ENCODE measurements around the gene SCN8A. TPM values are rescaled to one million over a fixed set of nuclear protein-coding genes. Genes with fewer than 3 reads are reported as not detected.

SCN8A gene
- total RNA-seq, 1 donor: 0.21 TPM

DNA sequence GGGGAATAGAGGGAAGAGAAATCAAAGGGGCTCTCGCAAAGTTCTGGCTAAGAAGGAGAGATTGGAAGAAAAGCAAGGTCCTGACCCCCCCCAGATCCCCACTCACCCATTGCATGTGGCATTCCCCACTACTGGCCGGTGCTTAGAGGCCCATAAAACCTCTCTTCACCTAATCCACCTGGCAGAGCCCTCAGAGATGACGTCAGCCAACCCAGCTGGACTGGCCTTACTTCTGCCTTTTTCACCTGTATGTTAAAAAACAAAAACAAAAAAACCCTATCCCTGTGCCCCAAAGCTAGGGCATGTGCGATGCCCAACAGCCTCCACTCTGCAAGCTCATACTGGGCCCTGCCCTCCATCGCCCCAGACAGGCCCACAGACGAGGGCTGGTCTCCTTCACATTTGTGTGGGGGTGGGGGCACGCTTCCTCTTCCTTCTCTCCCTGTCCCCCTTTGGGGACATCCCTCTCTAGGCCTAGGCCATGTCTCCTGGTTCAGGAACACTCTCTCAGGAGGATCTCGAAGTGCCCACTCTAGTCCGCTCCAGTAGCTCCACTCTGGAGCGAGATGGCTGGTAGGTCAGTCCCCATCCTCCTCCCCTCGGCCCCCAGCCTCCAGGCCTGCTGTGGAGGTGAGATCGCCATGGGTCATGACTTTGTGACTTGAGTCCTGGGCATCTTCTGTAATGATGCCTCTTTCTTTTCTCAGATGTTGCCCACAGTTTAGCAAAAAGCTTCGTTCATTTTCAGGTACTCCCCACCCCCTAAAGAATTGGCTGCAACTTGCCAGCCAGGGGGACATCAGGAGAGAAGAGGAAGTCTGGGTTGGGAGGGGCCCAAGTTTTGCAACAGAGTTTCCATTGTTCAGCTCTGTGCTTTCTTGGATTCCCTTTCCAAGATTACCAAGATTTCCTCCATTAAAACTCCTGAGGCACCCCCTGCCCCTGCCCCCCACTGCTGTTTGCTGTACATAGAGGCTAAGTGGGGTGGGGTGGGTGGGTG is 220.5 kb downstream of the SCN8A start:
- H3K4me3 ChIP-seq (ENCODE audit: low read length): no peak overlapping the region
- H3K9me3 ChIP-seq (ENCODE audit: low read depth, low read length): no peaks in the 10 kb centered on the region
- H3K4me1 ChIP-seq (ENCODE audit: insufficient read depth, low read length): peaks cover 21% of the 10 kb centered on the region
- H3K27me3 ChIP-seq (ENCODE audit: insufficient read depth, low read length): peaks cover 5% of the 10 kb centered on the region

DNA sequence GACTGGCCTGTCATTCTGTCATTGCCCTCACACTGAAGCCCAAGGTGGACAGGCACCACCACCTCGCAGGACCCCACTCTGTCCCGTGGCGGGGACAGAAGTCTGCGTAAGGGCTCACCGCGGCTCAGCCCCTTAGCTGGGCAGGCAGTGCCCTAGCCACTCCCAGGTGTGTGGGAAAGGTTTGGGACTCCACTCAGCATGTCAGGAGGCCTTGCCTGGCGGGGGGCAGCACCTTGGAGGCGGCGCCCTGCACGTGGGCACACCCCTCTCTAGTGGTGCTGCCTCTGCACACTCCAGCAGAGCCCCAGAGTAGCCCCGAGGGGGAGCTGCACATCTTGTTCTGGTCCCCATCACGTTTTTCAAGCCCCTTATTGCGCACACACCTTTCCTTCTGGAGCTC is 221.8 kb downstream of the SCN8A start:
- Histone ChIP-seq H3K9me3 (ENCODE audit: low read depth, low read length) (no peaks in the 10 kb centered on the region), H3K4me3 (ENCODE audit: low read length) (no peak overlapping the region), H3K27me3 (ENCODE audit: insufficient read depth, low read length) (peaks cover 5% of the 10 kb centered on the region), H3K4me1 (ENCODE audit: insufficient read depth, low read length) (peaks cover 21% of the 10 kb centered on the region)

- Histone ChIP-seq H3K4me3 (ENCODE audit: low read length) (peak overlapping the region; percentile 48), H3K4me1 (ENCODE audit: insufficient read depth, low read length) (peaks cover 21% of the 10 kb centered on the region), H3K9me3 (ENCODE audit: low read depth, low read length) (no peaks in the 10 kb centered on the region), H3K27me3 (ENCODE audit: insufficient read depth, low read length) (peaks cover 5% of the 10 kb centered on the region)
These were observed 222.9 kb downstream of the SCN8A start for GRCh38 chr12:51813931-51814310.

DNA sequence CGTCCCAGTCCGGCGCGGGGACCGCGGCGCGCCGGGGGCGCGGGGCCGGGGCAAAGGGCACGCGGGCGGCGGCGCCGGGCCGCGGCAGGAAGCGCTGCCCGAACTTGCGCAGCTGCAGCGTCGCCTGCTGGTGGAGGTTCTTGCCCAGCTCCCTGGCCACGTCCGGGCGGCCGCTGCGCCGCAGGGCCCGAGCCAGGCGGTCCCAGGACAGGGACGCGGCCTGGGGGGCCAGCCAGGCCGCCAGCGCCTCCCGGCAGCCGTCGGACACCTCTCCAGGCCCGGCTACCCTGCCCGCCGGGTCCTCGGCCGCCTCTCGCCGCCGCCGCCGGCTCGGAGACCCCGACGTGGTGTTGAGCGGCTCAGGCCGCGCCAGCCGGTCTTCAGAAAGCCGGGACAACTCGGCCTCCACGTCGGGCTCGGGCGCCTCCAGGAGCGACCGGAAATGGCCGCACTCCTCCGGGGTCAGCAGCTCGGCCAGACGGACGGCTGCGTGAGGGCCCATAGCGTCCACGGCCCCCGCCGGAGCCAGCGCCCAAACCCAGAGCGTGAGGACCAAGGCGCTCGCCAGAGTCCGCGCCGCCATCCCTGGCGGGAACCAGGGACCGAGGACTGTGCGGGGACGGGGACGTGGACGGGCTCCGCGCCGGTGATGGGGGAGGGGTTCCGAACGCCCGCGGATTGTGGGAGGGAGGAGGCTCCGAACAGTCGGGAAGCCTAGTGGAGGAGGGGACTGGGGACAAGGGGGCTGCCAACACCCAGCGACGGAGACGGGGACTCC is 223.5 kb downstream of the SCN8A start:
- H3K4me1 ChIP-seq (ENCODE audit: insufficient read depth, low read length): peaks cover 21% of the 10 kb centered on the region
- H3K4me3 ChIP-seq (ENCODE audit: low read length): peak overlapping the region; percentile 48
- no peaks in the 10 kb centered on the region for H3K9me3 ChIP-seq (ENCODE audit: low read depth, low read length)
- H3K27me3 ChIP-seq (ENCODE audit: insufficient read depth, low read length): peaks cover 5% of the 10 kb centered on the region

DNA sequence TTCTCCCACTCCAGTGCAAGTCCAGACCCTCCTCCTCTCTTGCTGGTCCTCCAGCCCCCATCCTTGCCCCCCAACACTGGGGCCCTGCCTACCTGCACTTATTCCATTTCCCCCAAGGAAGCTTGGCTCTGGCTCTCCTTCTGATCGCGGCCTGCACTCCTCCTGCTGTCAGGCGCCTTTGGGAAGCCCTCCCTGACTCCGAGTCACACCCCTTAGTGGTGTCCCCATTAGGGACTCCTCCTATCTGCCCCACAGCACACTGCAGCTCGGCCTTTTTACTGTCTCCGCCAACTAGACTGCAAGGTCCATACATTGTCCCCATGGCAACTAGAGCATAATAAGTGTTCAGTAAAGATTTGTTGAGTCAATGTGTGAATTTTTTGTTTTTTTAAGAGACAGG is 224.5 kb downstream of the SCN8A start:
- Histone ChIP-seq H3K4me1 (ENCODE audit: insufficient read depth, low read length) (peaks cover 32% of the 10 kb centered on the region), H3K27me3 (ENCODE audit: insufficient read depth, low read length) (peaks cover 5% of the 10 kb centered on the region), H3K4me3 (ENCODE audit: low read length) (no peak overlapping the region), H3K9me3 (ENCODE audit: low read depth, low read length) (no peaks in the 10 kb centered on the region)

GRCh38 chr12:51817027-51817953 is 226.3 kb downstream of the SCN8A start:
- peaks cover 5% of the 10 kb centered on the region for H3K27me3 ChIP-seq (ENCODE audit: insufficient read depth, low read length)
- H3K4me1 ChIP-seq (ENCODE audit: insufficient read depth, low read length): peaks cover 33% of the 10 kb centered on the region
- no peaks in the 10 kb centered on the region for H3K9me3 ChIP-seq (ENCODE audit: low read depth, low read length)
- H3K4me3 ChIP-seq (ENCODE audit: low read length): no peak overlapping the region

DNA sequence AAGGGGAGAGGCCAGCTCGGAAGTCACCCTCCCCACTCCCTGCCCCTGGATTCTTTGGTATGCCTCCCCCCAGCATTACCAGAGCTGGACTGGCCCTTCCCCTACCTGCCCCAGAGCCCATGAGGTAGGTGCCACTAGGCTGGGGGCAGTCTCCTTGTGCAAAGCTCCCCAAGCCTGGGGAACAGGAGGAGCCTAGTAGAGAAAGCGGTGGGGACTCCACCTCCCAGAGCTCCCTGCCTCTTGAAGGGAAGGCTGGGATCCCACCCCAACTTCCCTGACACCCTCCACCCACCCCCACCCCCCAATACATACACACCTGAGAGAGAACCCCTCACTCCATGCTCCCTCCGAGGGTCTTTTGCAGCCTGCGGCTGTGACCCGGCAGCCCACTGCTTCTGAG is 227.1 kb downstream of the SCN8A start:
- H3K27me3 ChIP-seq (ENCODE audit: insufficient read depth, low read length): peaks cover 5% of the 10 kb centered on the region
- H3K9me3 ChIP-seq (ENCODE audit: low read depth, low read length): no peaks in the 10 kb centered on the region
- H3K4me1 ChIP-seq (ENCODE audit: insufficient read depth, low read length): peaks cover 35% of the 10 kb centered on the region
- no peak overlapping the region for H3K4me3 ChIP-seq (ENCODE audit: low read length)

DNA sequence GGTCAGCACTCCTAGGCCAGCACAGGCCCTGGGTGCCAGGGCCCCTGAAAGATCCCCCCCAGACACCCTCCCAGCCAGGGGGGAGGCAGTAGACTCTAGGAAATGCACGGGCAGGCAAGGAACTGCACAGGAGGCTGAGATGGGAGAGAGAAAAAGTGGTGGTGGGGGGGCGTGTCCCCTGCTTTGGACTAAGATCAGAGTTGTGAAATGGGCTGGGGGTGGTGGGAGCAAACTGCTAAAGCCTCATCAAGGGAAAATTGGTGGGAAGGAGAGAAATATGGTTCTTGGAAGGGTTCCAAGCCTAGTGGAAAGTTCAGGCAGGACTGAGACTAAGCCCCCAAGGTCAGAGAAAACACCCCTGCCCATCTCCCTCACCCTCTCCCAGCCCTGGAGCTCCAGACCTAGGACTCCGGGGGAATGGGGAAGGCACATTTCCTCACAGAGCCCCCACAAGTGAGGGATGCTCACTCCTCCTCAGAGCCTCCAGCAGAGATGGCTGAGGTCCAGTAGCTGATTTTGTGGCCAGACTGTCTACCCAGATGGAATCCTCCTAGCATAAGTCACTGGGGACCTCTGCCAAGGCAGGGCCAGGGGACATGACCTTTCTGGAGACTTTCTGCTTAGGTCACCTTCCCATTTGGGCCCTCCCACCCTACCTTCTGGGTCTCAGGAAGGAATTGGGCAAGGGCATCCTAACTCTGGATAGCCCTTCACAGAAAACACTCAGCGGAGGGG is 227.7 kb downstream of the SCN8A start:
- Histone ChIP-seq H3K4me3 (ENCODE audit: low read length) (no peak overlapping the region), H3K4me1 (ENCODE audit: insufficient read depth, low read length) (peaks cover 33% of the 10 kb centered on the region), H3K27me3 (ENCODE audit: insufficient read depth, low read length) (peaks cover 5% of the 10 kb centered on the region), H3K9me3 (ENCODE audit: low read depth, low read length) (no peaks in the 10 kb centered on the region)

DNA sequence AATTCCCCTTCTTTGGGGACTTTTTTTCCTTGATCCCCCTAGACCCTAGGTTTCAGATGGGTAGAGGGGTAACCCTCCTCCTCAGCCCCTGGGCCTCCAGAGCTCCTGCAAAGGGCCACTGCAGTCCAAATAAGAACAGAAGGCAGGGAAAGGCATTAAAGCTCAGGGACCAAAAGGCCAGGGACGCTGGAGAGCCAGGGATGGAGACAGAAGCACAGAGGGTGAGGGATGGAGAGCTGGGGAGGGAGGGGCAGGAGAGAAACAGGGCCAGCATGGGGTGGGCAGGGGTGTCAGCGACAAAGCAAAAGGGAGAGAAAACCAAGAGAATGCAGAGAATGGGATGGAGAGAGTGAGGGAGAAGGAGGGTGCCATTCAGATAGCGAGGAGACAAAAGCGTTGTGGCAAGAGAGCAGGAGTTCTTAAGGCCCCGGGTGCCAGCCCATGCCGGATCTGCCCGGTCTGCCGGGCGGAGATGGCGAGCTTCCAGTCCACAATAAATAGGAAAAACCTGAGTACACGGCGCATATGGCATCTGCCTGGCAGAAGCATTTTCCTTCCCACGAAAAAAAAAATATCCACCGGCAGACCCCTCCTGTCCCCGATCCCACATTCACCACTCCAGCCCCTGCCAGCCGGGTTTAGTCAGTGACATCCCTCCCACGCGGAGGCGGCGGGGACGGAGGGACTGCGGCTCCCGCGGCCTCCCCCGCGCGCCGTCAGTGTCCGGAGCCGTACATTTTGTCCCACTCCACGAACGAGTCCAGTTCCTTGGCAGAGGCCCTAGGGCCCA is 228.9 kb downstream of the SCN8A start:
- Histone ChIP-seq H3K27me3 (ENCODE audit: insufficient read depth, low read length) (peaks cover 5% of the 10 kb centered on the region), H3K4me1 (ENCODE audit: insufficient read depth, low read length) (peaks cover 23% of the 10 kb centered on the region), H3K9me3 (ENCODE audit: low read depth, low read length) (no peaks in the 10 kb centered on the region), H3K4me3 (ENCODE audit: low read length) (peak overlapping the region; percentile 56)

GRCh38 chr12:51820526-51821439 is 229.8 kb downstream of the SCN8A start:
- peaks cover 19% of the 10 kb centered on the region for H3K4me1 ChIP-seq (ENCODE audit: insufficient read depth, low read length)
- no peaks in the 10 kb centered on the region for H3K27me3 ChIP-seq (ENCODE audit: insufficient read depth, low read length)
- no peaks in the 10 kb centered on the region for H3K9me3 ChIP-seq (ENCODE audit: low read depth, low read length)
- H3K4me3 ChIP-seq (ENCODE audit: low read length): peak overlapping the region; percentile 56

- Histone ChIP-seq H3K27me3 (ENCODE audit: insufficient read depth, low read length) (no peaks in the 10 kb centered on the region), H3K9me3 (ENCODE audit: low read depth, low read length) (no peaks in the 10 kb centered on the region), H3K4me1 (ENCODE audit: insufficient read depth, low read length) (peaks cover 27% of the 10 kb centered on the region), H3K4me3 (ENCODE audit: low read length) (peak overlapping the region; percentile 56)
These were observed 230.6 kb downstream of the SCN8A start for GRCh38 chr12:51821440-51822260.

GRCh38 chr12:51822261-51822616 is 231.2 kb downstream of the SCN8A start:
- Histone ChIP-seq H3K4me1 (ENCODE audit: insufficient read depth, low read length) (peaks cover 33% of the 10 kb centered on the region), H3K4me3 (ENCODE audit: low read length) (no peak overlapping the region), H3K27me3 (ENCODE audit: insufficient read depth, low read length) (no peaks in the 10 kb centered on the region), H3K9me3 (ENCODE audit: low read depth, low read length) (no peaks in the 10 kb centered on the region)

Measured in mononuclear cell (primary cell).